ENCODE data around the gene CDH13. TPM values are rescaled to one million over a fixed set of nuclear protein-coding genes. Genes with fewer than 3 reads are reported as not detected.

The CDH13 gene
- total and polyA plus RNA-seq, 9 of the 15 experiments (the other 6 are each of a cell fraction or from before 2014, with no cell fraction given) = 0.03 TPM; not detected in 8

- TF ChIP-seq IRF9 (tag; IDR thresholded peaks at IDR 0.05) (no peak), GABPB2 (CRISPR knock-in tag; conservative IDR thresholded peaks at IDR 0.05) (no peak), THAP12 (CRISPR knock-in tag; IDR thresholded peaks at IDR 0.05) (no peak), BRD4 (IDR thresholded peaks at IDR 0.05) (no peak), CCAR2 (IDR thresholded peaks at IDR 0.05; ENCODE audit: low read depth, low read length) (no peak), CEBPG (CRISPR knock-in tag; IDR thresholded peaks at IDR 0.05) (no peak), CEBPG (tag; conservative IDR thresholded peaks at IDR 0.05 in 1 of 2, IDR thresholded peaks at IDR 0.05 in 1 of 2) (no peak)
Measured at GRCh38 chr16:83271970-83272575, 645.3 kb downstream of the CDH13 start (continued).

- DNase-seq (ENCODE audit: extremely low read depth in 1 of 4, low spot score in 3 of 4) (no peak), FAIRE-seq (no peak), ATAC-seq (no peak)
- Histone ChIP-seq H4K20me1 (replicated peaks; ENCODE audit: control insufficient read depth, insufficient read depth, low read length) (no peaks in the 10 kb centered on the region), H3K4me3 (no peak overlapping the region), H3K27me3 (ENCODE audit: control insufficient read depth in 2 of 2, insufficient read depth in 2 of 2, low read length in 2 of 2) (no peaks in the 10 kb centered on the region), H3K27ac (ENCODE audit: extremely low read depth, low read depth, low read length) (no peak overlapping the region), H3K9ac (ENCODE audit: insufficient read depth in 1 of 2, low read depth in 2 of 2, low read length in 2 of 2) (no peak overlapping the region), H3K4me2 (ENCODE audit: insufficient read depth, low read length) (no peak overlapping the region), H3K36me3 (ENCODE audit: control insufficient read depth, insufficient read depth, low read length) (no peaks in the 10 kb centered on the region), H3K79me2 (ENCODE audit: control insufficient read depth, insufficient read depth, low read length) (no peaks in the 10 kb centered on the region), H3K9me3 (replicated peaks; ENCODE audit: control insufficient read depth, insufficient read depth, low read depth, low read length) (no peaks in the 10 kb centered on the region), H2AFZ (ENCODE audit: low read depth, low read length) (no peak overlapping the region), H3K4me1 (replicated peaks in 1 of 2; ENCODE audit: control insufficient read depth in 2 of 2, insufficient read depth in 2 of 2, low read length in 2 of 2) (no peaks in the 10 kb centered on the region), H3K9me1 (ENCODE audit: control insufficient read depth, insufficient read depth, low read length) (no peaks in the 10 kb centered on the region)
- in situ Hi-C loops (cut with MboI) (no loop called here), intact Hi-C loops (cut with micrococcal nuclease) (no loop called here)
- no TSS peak for BruUV-seq (replicated peaks)
- POLR2A ChIA-PET = no interaction called here
- 0% methylated on average over 4 of the region's 4 CpGs for WGBS (ENCODE audit: insufficient coverage, low coverage, missing lambda C conversion rate)
- CTCF ChIA-PET (ENCODE audit: low intra/inter-chr PET ratio) = no interaction called here
- TF ChIP-seq SETDB1 (IDR thresholded peaks at IDR 0.05; ENCODE audit: low read length) = no peak
- no peak for TF ChIP-seq SRSF7 (optimal IDR thresholded peaks at IDR 0.05; ENCODE audit: low read depth, low read length)
- TF ChIP-seq KDM1A (IDR thresholded peaks at IDR 0.05) = no peak
- no peak for TF ChIP-seq ZNF589 (CRISPR knock-in tag; IDR thresholded peaks at IDR 0.05; ENCODE audit: low read depth)
- TF ChIP-seq CBX2 (IDR thresholded peaks at IDR 0.05; ENCODE audit: insufficient read depth, low read length, poor library complexity, severe bottlenecking) = no peak
- no peak for TF ChIP-seq ARID2 (IDR thresholded peaks at IDR 0.05)
- TF ChIP-seq PURB (CRISPR knock-in tag; IDR thresholded peaks at IDR 0.05; ENCODE audit: low read depth) = no peak
- TF ChIP-seq SIX5 (IDR thresholded peaks at IDR 0.05; ENCODE audit: borderline replicate concordance in 1 of 2, insufficient read depth in 1 of 2, low read depth in 1 of 2, low read length in 2 of 2) = no peak
Measured at GRCh38 chr16:83272843-83273242, 646.1 kb downstream of the CDH13 start.

Data from K562 (cell line).